ENCODE measurements around the gene LARP4B.

Gene LARP4B

DNA sequence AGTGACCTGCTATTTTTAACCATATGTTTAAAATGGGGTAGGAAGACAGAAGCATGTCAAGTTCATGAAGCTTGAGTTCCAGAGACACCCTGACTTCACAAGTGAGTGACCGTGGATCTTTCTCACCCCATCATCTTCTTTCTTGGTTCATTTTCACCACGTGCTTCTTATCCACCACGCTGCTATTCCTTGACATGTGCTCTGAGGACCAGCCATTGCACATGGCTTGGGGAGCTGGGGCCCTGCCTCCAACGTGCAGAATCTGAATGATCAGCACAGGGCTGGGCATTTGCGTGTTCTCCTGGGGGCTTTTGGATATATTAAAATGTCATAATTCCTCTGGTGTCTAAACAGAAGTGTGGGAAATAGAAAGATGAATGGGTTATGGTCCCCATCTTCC lies 31.7 kb upstream of the LARP4B start:
- H2AK5ac ChIP-seq (ENCODE audit: low read length), result no peak overlapping the region
- no peak overlapping the region for H2BK12ac ChIP-seq (ENCODE audit: low read length)
- no peaks in the 10 kb centered on the region for H3K79me1 ChIP-seq (ENCODE audit: low read length)
- H3K23ac ChIP-seq (ENCODE audit: low read length), result no peak overlapping the region
- H3K27ac ChIP-seq (ENCODE audit: low read depth, low read length), result no peak overlapping the region
- no peak overlapping the region for H4K91ac ChIP-seq (ENCODE audit: low read depth, low read length)
- H4K12ac ChIP-seq (ENCODE audit: low read depth, low read length), result no peak overlapping the region
- H3K4me3 ChIP-seq (ENCODE audit: low read depth, low read length), result no peak overlapping the region
- no CpG with 5 or more reads among the region's 5 CpGs for WGBS (ENCODE audit: extremely low coverage, insufficient coverage, insufficient read length)
- H3K18ac ChIP-seq (ENCODE audit: low read length), result no peak overlapping the region
- no peak overlapping the region for H2BK120ac ChIP-seq (ENCODE audit: insufficient read depth, low read length, poor library complexity)
- no peaks in the 10 kb centered on the region for H3K36me3 ChIP-seq (ENCODE audit: control insufficient read depth in 1 of 2, insufficient read depth in 2 of 2, low read length in 2 of 2)
- no peak overlapping the region for H3K4me2 ChIP-seq (ENCODE audit: low read length)
- no peaks in the 10 kb centered on the region for H3K79me2 ChIP-seq (ENCODE audit: control insufficient read depth, insufficient read depth, low read length, poor library complexity)
- no peak overlapping the region for H4K8ac ChIP-seq (ENCODE audit: low read depth, low read length)
- no peak overlapping the region for H2BK5ac ChIP-seq (ENCODE audit: low read depth, low read length, poor library complexity)
- no peak overlapping the region for H3K14ac ChIP-seq (ENCODE audit: low read length)
- H3K9ac ChIP-seq (ENCODE audit: low read length), result no peak overlapping the region
- DNase-seq, result no peak
- no peak overlapping the region for H2AFZ ChIP-seq (ENCODE audit: insufficient read depth, low read length, poor library complexity)
- H3K27me3 ChIP-seq (ENCODE audit: insufficient read depth, low read length), result no peaks in the 10 kb centered on the region
- peaks cover 2% of the 10 kb centered on the region for H3K9me3 ChIP-seq (ENCODE audit: insufficient read depth, low read depth, low read length)
- no peak overlapping the region for H3K4ac ChIP-seq (ENCODE audit: low read depth, low read length)
- no peaks in the 10 kb centered on the region for H3K4me1 ChIP-seq (ENCODE audit: control insufficient read depth in 1 of 2, insufficient read depth in 2 of 2, low read length in 2 of 2)

DNA sequence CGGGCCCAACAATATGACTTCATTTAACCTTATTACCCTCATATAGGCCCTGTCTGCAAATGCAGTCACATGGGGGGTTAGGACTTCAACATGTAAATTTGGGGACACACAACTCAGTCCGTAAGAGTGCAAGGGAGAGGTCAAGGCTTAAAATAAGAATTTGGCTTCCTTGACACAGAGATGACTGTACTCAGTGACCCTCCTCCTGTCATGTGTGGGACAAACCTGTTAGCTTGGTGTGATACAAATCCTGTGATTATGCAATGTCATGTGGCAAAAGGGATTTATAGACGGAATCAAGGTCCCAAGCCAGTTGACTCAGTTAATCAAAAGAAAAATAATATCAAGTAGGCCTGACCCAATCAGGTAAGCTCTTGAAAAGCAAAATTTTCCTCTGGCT lies 30.8 kb upstream of the LARP4B start:
- Histone ChIP-seq H3K79me2 (ENCODE audit: control insufficient read depth, insufficient read depth, low read length, poor library complexity) (no peaks in the 10 kb centered on the region), H3K27ac (ENCODE audit: low read depth, low read length) (no peak overlapping the region), H3K79me1 (ENCODE audit: low read length) (no peaks in the 10 kb centered on the region), H2AK5ac (ENCODE audit: low read length) (no peak overlapping the region), H2BK5ac (ENCODE audit: low read depth, low read length, poor library complexity) (no peak overlapping the region), H3K9me3 (ENCODE audit: insufficient read depth, low read depth, low read length) (peaks cover 2% of the 10 kb centered on the region), H4K8ac (ENCODE audit: low read depth, low read length) (no peak overlapping the region), H2BK120ac (ENCODE audit: insufficient read depth, low read length, poor library complexity) (no peak overlapping the region), H3K9ac (ENCODE audit: low read length) (no peak overlapping the region), H3K14ac (ENCODE audit: low read length) (no peak overlapping the region), H3K23ac (ENCODE audit: low read length) (no peak overlapping the region), H3K4me2 (ENCODE audit: low read length) (no peak overlapping the region), H3K4ac (ENCODE audit: low read depth, low read length) (no peak overlapping the region), H2AFZ (ENCODE audit: insufficient read depth, low read length, poor library complexity) (no peak overlapping the region), H4K12ac (ENCODE audit: low read depth, low read length) (no peak overlapping the region), H3K4me3 (ENCODE audit: low read depth, low read length) (no peak overlapping the region), H3K36me3 (ENCODE audit: control insufficient read depth in 1 of 2, insufficient read depth in 2 of 2, low read length in 2 of 2) (no peaks in the 10 kb centered on the region), H3K18ac (ENCODE audit: low read length) (no peak overlapping the region), H3K4me1 (ENCODE audit: control insufficient read depth in 1 of 2, insufficient read depth in 2 of 2, low read length in 2 of 2) (no peaks in the 10 kb centered on the region), H2BK12ac (ENCODE audit: low read length) (no peak overlapping the region), H3K27me3 (ENCODE audit: insufficient read depth, low read length) (no peaks in the 10 kb centered on the region), H4K91ac (ENCODE audit: low read depth, low read length) (no peak overlapping the region)
- WGBS (ENCODE audit: extremely low coverage, insufficient coverage, insufficient read length), result no CpG with 5 or more reads among the region's 3 CpGs
- no peak for DNase-seq

DNA sequence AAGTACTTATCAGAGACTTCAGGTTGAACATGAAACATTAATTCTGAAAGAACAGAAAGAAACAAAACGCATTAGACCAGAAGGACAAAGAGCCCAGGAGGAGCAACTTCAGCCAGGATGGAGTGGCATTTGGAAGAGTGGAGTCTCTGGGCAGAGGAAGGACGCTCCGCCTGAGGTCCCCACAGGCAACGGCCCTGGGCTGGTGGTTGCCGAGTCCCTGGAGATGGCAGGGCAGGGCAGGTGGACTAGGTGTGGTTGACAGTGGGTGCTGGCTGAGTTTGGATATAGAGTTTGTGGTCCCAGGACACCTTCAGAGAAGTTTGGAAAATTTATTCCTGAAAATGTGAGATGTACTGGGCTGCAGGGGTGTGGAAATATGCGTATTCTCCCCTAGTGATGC lies 27.4 kb upstream of the LARP4B start:
- WGBS (ENCODE audit: extremely low coverage, insufficient coverage, insufficient read length), result no CpG with 5 or more reads among the region's 6 CpGs

GRCh38 chr10:958106-958505 lies 26.6 kb upstream of the LARP4B start:
- no peak overlapping the region for H2AFZ ChIP-seq (ENCODE audit: insufficient read depth, low read length, poor library complexity)
- H3K23ac ChIP-seq (ENCODE audit: low read length), result no peak overlapping the region
- no peak for DNase-seq
- H2BK120ac ChIP-seq (ENCODE audit: insufficient read depth, low read length, poor library complexity), result no peak overlapping the region
- no CpG with 5 or more reads among the region's 9 CpGs for WGBS (ENCODE audit: extremely low coverage, insufficient coverage, insufficient read length)
- no peak overlapping the region for H3K4ac ChIP-seq (ENCODE audit: low read depth, low read length)
- no peak overlapping the region for H3K27ac ChIP-seq (ENCODE audit: low read depth, low read length)
- H3K4me3 ChIP-seq (ENCODE audit: low read depth, low read length), result no peak overlapping the region
- no peaks in the 10 kb centered on the region for H3K36me3 ChIP-seq (ENCODE audit: control insufficient read depth in 1 of 2, insufficient read depth in 2 of 2, low read length in 2 of 2)
- no peak overlapping the region for H3K18ac ChIP-seq (ENCODE audit: low read length)
- no peak overlapping the region for H3K4me2 ChIP-seq (ENCODE audit: low read length)
- no peak overlapping the region for H2BK5ac ChIP-seq (ENCODE audit: low read depth, low read length, poor library complexity)
- no peak overlapping the region for H4K91ac ChIP-seq (ENCODE audit: low read depth, low read length)
- H4K8ac ChIP-seq (ENCODE audit: low read depth, low read length), result no peak overlapping the region
- no peaks in the 10 kb centered on the region for H3K27me3 ChIP-seq (ENCODE audit: insufficient read depth, low read length)
- H3K79me1 ChIP-seq (ENCODE audit: low read length), result no peaks in the 10 kb centered on the region
- peaks cover 2% of the 10 kb centered on the region for H3K9me3 ChIP-seq (ENCODE audit: insufficient read depth, low read depth, low read length)
- H3K4me1 ChIP-seq (ENCODE audit: control insufficient read depth in 1 of 2, insufficient read depth in 2 of 2, low read length in 2 of 2), result no peaks in the 10 kb centered on the region
- H3K9ac ChIP-seq (ENCODE audit: low read length), result no peak overlapping the region
- no peak overlapping the region for H2AK5ac ChIP-seq (ENCODE audit: low read length)
- H3K79me2 ChIP-seq (ENCODE audit: control insufficient read depth, insufficient read depth, low read length, poor library complexity), result no peaks in the 10 kb centered on the region
- no peak overlapping the region for H2BK12ac ChIP-seq (ENCODE audit: low read length)
- no peak overlapping the region for H3K14ac ChIP-seq (ENCODE audit: low read length)
- no peak overlapping the region for H4K12ac ChIP-seq (ENCODE audit: low read depth, low read length)

More for the DNA sequence above, 27.4 kb upstream of the LARP4B start:
- H3K23ac ChIP-seq (ENCODE audit: low read length), result no peak overlapping the region
- no peaks in the 10 kb centered on the region for H3K79me1 ChIP-seq (ENCODE audit: low read length)
- H3K4me3 ChIP-seq (ENCODE audit: low read depth, low read length), result no peak overlapping the region
- no peak overlapping the region for H2BK5ac ChIP-seq (ENCODE audit: low read depth, low read length, poor library complexity)
- no peaks in the 10 kb centered on the region for H3K4me1 ChIP-seq (ENCODE audit: control insufficient read depth in 1 of 2, insufficient read depth in 2 of 2, low read length in 2 of 2)
- DNase-seq, result no peak
- no peak overlapping the region for H3K18ac ChIP-seq (ENCODE audit: low read length)
- no peak overlapping the region for H3K4ac ChIP-seq (ENCODE audit: low read depth, low read length)
- H2BK120ac ChIP-seq (ENCODE audit: insufficient read depth, low read length, poor library complexity), result no peak overlapping the region
- H3K4me2 ChIP-seq (ENCODE audit: low read length), result no peak overlapping the region
- H3K79me2 ChIP-seq (ENCODE audit: control insufficient read depth, insufficient read depth, low read length, poor library complexity), result no peaks in the 10 kb centered on the region
- H4K8ac ChIP-seq (ENCODE audit: low read depth, low read length), result no peak overlapping the region
- no peaks in the 10 kb centered on the region for H3K27me3 ChIP-seq (ENCODE audit: insufficient read depth, low read length)
- no peak overlapping the region for H4K12ac ChIP-seq (ENCODE audit: low read depth, low read length)
- H3K9ac ChIP-seq (ENCODE audit: low read length), result no peak overlapping the region
- no peaks in the 10 kb centered on the region for H3K36me3 ChIP-seq (ENCODE audit: control insufficient read depth in 1 of 2, insufficient read depth in 2 of 2, low read length in 2 of 2)
- H2AK5ac ChIP-seq (ENCODE audit: low read length), result no peak overlapping the region
- H4K91ac ChIP-seq (ENCODE audit: low read depth, low read length), result no peak overlapping the region
- no peak overlapping the region for H3K14ac ChIP-seq (ENCODE audit: low read length)
- H2AFZ ChIP-seq (ENCODE audit: insufficient read depth, low read length, poor library complexity), result no peak overlapping the region
- H3K27ac ChIP-seq (ENCODE audit: low read depth, low read length), result no peak overlapping the region
- peaks cover 2% of the 10 kb centered on the region for H3K9me3 ChIP-seq (ENCODE audit: insufficient read depth, low read depth, low read length)
- no peak overlapping the region for H2BK12ac ChIP-seq (ENCODE audit: low read length)
